NCI-H2171 treated with DMSO at 0.1 percent for 48 hours (cell line): ENCODE measurements around the gene GAS7.
"Not testable (repeated sequence)": the region's sequence is repeated elsewhere in the genome, so short reads cannot be mapped to it uniquely, and the experiment has no call there.

ENCODE experiments used
- DNase-seq: peaks from one replicate; lab custom pipeline; 2025; lab: John Stamatoyannopoulos, UW

The GAS7 gene

GRCh38 chr17:10107316-10108165, 90.9 kb downstream of the GAS7 start:
- no peak for DNase-seq

- no peak for DNase-seq
Measured at GRCh38 chr17:10106067-10106466, 92.3 kb downstream of the GAS7 start.

GRCh38 chr17:10105513-10106001, 92.8 kb downstream of the GAS7 start:
- no peak for DNase-seq

GRCh38 chr17:10103712-10104111, 94.7 kb downstream of the GAS7 start:
- DNase-seq, result no peak

- DNase-seq, result no peak
Measured at GRCh38 chr17:10102817-10103216, 95.6 kb downstream of the GAS7 start.

GRCh38 chr17:10099051-10099571, 99.3 kb downstream of the GAS7 start:
- no peak for DNase-seq

GRCh38 chr17:10096596-10096995, 101.8 kb downstream of the GAS7 start:
- DNase-seq, result no peak

- not testable (repeated sequence) for DNase-seq
Measured at GRCh38 chr17:10095295-10095694, 103.1 kb downstream of the GAS7 start.

GRCh38 chr17:10094797-10095196, 103.6 kb downstream of the GAS7 start:
- DNase-seq, result no peak

GRCh38 chr17:10092595-10092994, 105.8 kb downstream of the GAS7 start:
- DNase-seq, result no peak

GRCh38 chr17:10091046-10091445, 107.4 kb downstream of the GAS7 start:
- DNase-seq, result no peak

- no peak for DNase-seq
Measured at GRCh38 chr17:10089196-10089804, 109.1 kb downstream of the GAS7 start.

- no peak for DNase-seq
Measured at GRCh38 chr17:10088444-10088843, 110.0 kb downstream of the GAS7 start.

GRCh38 chr17:10087355-10087754, 111.1 kb downstream of the GAS7 start:
- no peak for DNase-seq

- DNase-seq, result no peak
Measured at GRCh38 chr17:10083864-10084263, 114.5 kb downstream of the GAS7 start.

GRCh38 chr17:10082795-10083194, 115.6 kb downstream of the GAS7 start:
- DNase-seq, result no peak

- no peak for DNase-seq
Measured at GRCh38 chr17:10081571-10082169, 116.7 kb downstream of the GAS7 start.

GRCh38 chr17:10077561-10078299, 120.7 kb downstream of the GAS7 start:
- DNase-seq, result no peak

- DNase-seq, result no peak
Measured at GRCh38 chr17:10075919-10076318, 122.5 kb downstream of the GAS7 start.

GRCh38 chr17:10073941-10074340, 124.5 kb downstream of the GAS7 start:
- no peak for DNase-seq

GRCh38 chr17:10072556-10073425, 125.6 kb downstream of the GAS7 start:
- DNase-seq, result no peak
